ENCODE results near the gene KIF19.

- TF ChIP-seq CTCF (IDR thresholded peaks at IDR 0.05): peak; percentile 23 to 51 (median 29)
- TF ChIP-seq POLR2A (IDR thresholded peaks at IDR 0.05): no peak
These were observed 29.5 kb upstream of the KIF19 start for GRCh38 chr17:74296548-74296936.

Measured in uterus (tissue), 2 donors.